HG02885 (cell line): ENCODE results near the gene ULK4.
"Not testable (repeated sequence)": the region's sequence is repeated elsewhere in the genome, so short reads cannot be mapped to it uniquely, and the experiment has no call there.

Experiments
- ATAC-seq: cut with Tn5 transposase; IDR thresholded peaks from one replicate; pipeline ENCODE4 v1.9.1; 2021; ENCODE audit warnings: mild to moderate bottlenecking; ENCODE audit not compliant: unreplicated experiment, poor library complexity

ULK4 gene

GRCh38 chr3:41290736-41291135 is 671.2 kb downstream of the ULK4 start:
- no peak for ATAC-seq

GRCh38 chr3:41290306-41290705 is 671.6 kb downstream of the ULK4 start:
- ATAC-seq = no peak

- no peak for ATAC-seq
Observed at GRCh38 chr3:41288785-41289184, 673.1 kb downstream of the ULK4 start.

GRCh38 chr3:41286305-41286704 is 675.6 kb downstream of the ULK4 start:
- no peak for ATAC-seq

- ATAC-seq = not testable (repeated sequence)
Observed at GRCh38 chr3:41284934-41285333, 677.0 kb downstream of the ULK4 start.

GRCh38 chr3:41277790-41278465 is 684.0 kb downstream of the ULK4 start:
- ATAC-seq = no peak

- ATAC-seq = no peak
Observed at GRCh38 chr3:41276191-41276590, 685.7 kb downstream of the ULK4 start.

- no peak for ATAC-seq
Observed at GRCh38 chr3:41274944-41275668, 686.8 kb downstream of the ULK4 start.

- ATAC-seq = no peak
Observed at GRCh38 chr3:41272667-41273066, 689.2 kb downstream of the ULK4 start.

- no peak for ATAC-seq
Observed at GRCh38 chr3:41267975-41268640, 693.8 kb downstream of the ULK4 start.

GRCh38 chr3:41265823-41266273 is 696.1 kb downstream of the ULK4 start:
- ATAC-seq = no peak

- no peak for ATAC-seq
Observed at GRCh38 chr3:41265011-41265545, 696.8 kb downstream of the ULK4 start.

GRCh38 chr3:41260063-41260450 is 701.8 kb downstream of the ULK4 start:
- no peak for ATAC-seq

GRCh38 chr3:41259449-41260062 is 702.3 kb downstream of the ULK4 start:
- ATAC-seq = no peak

GRCh38 chr3:41258239-41258800 is 703.6 kb downstream of the ULK4 start:
- ATAC-seq = no peak

- no peak for ATAC-seq
Observed at GRCh38 chr3:41251593-41251992, 710.3 kb downstream of the ULK4 start.

- no peak for ATAC-seq
Observed at GRCh38 chr3:41250825-41251224, 711.1 kb downstream of the ULK4 start.

- ATAC-seq = no peak
Observed at GRCh38 chr3:41249318-41249717, 712.6 kb downstream of the ULK4 start.

GRCh38 chr3:41248525-41248924 is 713.4 kb downstream of the ULK4 start:
- no peak for ATAC-seq
